Measurements from ENCODE around the gene MT1B.
"Not testable (repeated sequence)": the region's sequence is repeated elsewhere in the genome, so short reads cannot be mapped to it uniquely, and the experiment has no call there.

Gene MT1B

DNA sequence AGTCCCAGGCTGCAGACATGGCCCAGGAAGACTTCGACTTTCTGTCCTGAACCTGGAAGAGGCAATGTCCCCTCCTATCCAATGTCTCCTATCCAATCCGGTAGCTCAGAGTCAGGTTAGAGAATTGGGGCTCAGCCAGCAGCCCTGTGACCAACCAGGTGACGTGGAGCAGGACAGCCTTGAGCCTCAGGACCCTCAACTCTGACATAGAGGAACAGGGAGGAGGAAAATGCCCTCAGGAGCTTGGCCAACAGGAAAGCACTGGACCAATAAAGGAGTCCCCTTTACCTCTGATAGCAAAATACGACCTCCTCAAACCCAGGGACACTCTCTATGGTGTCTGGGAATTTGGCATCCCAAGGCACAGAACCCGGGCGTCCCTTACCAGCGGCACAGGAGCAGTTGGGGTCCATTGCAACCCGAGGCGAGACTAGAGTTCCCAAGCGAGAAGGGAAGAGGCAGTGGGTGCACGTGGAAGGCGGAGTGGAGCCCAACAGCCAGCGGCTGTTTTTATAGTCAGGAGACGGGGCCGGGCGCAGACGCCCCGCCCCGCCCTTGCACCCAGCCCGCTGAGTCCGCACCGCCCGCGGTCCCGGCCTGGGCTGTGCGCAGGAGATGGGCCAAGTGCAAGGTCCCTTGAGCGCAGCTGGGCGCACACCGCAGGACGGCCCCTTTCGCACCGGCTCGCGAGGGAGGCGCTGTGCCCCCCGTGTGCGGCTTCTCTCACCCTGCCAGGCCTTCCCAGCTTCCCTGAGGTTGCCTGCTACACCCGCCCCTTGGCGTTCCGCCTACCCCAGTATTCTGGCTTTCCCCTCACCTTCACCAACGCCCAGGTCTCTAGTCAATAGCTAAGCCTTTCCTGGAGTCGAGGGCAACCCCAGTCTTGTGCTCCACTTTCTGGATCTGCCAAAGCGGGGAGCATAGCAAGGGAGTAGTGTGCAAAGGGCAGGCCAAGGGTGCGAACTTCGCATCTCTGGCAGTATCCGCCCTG lies 16.2 kb downstream of the MT1B start, which contains the start of gene MT1G:
MT1G (minus strand) TSS at position 485 of the 991 bp plus-strand sequence; CDS start at position 413, 72 bp downstream.
- peak in 1 of 2 donors; percentile 29 for DNase-seq (ENCODE audit: low read depth in 2 of 2)

DNA sequence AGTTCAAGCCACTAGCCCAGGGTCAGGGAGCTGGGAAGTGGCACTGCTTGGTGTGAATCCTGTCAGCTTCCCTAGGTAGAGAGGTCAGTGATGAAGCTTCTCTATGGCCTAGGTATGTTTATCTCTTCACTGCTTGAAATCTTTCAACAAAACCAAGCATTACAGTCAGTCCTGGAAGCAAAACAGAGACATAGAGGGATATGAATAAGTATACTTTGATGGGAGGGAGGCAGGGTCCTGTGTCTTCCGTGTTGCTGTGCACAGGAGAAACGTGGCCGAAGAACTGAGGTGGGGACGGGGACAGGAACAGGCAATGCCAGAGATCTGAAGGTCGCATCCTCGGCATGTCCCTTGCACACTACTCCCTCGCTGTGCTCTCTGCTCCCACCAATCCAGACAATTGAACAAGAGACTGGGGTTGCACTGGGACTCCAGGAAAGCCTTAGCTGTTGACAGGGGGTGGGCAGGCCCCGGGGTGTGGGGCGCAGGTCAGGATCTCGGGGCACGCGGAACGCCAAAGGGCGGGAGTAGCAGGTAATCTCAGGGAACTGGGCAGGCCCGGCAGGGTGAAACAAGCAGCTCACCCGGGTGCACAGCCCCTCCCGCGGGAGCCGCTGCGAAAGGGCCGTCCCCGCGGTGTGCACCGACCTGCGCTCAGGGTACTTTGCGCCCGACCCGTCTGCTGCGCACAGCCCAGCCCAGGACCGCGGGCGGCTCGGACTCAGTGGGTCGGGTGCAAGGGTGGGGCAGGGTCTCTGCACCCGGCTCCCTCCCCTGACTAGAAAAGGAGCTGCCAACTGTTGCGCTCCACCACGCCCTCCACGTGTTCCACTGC lies 17.5 kb downstream of the MT1B start, which contains the start of gene MT1H:
MT1H (plus strand) TSS at position 810 of the 835 bp plus-strand sequence. CDS start 71 bp downstream, outside the sequence.
- no peak for DNase-seq (ENCODE audit: low read depth in 2 of 2)

DNA sequence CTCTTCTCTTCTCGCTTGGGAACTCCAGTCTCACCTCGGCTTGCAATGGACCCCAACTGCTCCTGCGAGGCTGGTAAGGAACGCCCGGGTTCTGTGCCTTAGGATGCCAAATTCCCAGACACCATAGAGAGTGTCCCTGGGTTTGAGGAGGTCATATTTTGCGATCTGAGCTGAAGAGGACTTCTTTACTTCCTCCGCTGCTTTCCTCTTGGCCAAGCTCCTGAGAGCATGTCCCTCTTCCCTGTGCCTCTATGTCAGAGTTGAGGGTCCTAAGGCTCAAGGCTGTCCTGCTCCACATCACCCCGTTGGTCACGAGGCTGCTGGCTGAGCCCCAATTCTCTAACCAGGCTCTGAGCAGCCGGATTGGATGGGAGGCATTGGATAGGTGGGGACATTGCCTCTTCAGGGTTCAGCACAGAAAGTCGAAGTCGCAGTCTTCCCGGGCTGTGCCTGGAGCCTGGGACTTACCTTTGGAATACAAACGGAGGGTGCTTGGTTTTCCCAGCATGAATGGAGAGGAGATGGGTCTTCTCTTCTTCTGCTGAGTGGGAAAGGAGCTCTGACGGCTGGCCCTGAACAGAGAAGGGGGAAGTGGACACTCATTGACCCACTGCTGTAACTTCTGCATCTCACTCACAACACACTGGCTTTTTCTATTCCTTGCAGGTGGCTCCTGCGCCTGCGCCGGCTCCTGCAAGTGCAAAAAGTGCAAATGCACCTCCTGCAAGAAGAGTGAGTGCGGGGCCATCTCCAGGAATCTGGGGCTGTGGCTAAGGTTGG lies 18.3 kb downstream of the MT1B start:
- no peak for DNase-seq (ENCODE audit: low read depth in 2 of 2)

DNA sequence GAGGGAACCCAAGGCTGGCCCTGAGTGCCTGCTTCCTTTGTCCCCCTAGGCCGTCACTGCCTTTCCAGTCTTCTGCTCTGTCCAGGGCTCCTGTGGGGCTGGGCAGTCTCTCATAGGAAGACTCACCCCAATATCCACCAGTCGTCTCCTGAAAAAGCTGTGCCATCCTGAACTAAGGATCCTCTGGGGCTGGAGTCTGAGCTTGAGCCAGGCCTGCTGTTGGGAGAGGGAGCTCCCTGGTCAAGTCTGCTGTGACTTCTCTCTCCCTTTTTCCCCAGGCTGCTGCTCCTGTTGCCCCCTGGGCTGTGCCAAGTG lies 18.9 kb downstream of the MT1B start:
- DNase-seq (ENCODE audit: low read depth in 2 of 2), result no peak

DNA sequence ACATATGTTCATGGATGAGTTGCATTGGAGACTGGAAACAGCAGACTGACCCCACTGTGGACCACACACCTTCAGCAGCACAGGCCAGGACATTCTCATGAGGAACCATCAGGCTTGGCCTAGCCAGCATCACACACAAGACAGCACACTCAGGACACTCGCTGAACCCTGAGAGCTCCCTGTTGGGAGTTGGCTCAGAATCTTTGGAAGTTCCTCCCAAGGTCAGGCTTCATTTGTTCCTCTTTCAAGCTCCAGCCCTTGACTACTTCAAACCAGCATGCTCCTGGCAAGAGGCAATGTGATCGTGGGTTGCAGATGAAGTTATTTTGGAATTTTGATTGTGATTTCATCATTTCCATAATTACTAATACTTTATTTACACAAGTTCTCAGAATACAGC lies 20.0 kb downstream of the MT1B start:
- not testable (repeated sequence) for DNase-seq (ENCODE audit: low read depth in 2 of 2)

DNA sequence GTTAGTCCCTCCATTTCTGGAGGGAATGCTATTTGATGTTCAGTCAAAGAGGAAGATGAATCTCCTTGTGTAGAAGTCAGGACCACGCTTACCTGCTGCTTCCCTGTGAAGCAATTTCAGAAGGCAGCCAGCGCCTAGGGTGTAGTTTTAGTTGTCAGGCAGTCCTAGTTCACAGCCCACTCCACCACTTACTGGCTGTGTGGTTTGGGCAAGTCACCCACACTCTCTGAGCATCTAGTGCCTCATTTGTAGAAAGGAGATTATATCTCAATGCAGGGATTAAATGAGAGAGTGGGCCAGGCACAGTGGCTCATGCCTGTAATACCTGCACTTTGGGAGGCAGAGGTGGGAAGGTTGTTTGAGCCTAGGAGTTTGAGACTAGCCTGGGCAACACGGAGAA lies 20.5 kb downstream of the MT1B start:
- DNase-seq (ENCODE audit: low read depth in 2 of 2), result not testable (repeated sequence)

DNA sequence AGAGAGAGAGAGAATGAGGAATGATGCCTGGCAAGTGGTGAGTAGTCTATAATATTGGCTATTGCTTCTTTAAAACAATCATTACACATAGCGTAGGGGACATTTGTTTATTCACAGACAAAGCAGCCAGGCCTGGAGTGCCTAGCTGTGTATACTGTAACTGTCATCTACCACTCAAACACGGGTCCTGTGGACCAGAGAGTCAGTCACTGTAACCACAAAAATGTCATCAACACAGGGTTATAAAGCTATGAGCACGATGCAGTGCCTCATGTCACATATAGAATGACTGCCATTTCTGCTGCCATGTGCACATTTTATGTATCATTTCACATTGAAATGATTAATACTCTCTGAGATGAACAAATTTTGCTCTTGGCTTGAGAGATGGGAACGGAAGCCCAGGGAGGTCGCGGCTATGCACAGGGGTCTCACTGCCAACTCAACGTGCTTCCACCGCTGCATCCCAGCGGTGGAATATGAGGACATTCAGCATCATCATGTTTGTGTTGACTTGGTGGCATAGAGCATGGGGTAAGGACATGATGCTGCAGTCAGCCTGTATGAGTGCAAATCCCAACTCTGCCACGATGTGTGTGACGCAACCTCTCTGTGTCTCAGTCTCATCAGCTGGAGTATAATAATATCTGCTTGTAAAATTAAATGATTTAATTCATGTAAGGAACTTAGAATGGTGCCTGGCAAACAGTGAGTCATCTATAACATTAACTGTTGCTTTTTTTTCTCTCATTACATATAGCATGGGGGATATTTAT lies 21.3 kb downstream of the MT1B start:
- DNase-seq (ENCODE audit: low read depth in 2 of 2), result no peak

DNA sequence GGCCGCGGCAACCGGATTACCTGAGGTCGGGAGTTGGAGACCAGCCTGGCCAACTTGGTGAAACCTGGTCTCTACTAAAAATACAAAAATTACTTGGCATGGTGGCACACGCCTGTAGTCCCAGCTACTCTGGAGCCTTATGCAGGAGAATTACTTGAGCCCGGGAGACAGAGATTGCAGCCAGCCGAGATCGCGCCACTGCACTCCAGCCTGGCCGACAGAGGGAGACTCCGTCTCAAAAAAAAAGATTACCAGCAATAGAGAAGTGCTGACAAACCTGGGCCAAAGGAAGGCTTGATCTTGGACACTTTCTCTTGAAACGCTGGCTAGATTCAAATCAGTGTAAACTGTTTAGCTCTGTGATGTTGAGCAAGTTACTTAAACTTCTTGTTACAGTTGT lies 22.2 kb downstream of the MT1B start:
- DNase-seq (ENCODE audit: low read depth in 2 of 2), result no peak

DNA sequence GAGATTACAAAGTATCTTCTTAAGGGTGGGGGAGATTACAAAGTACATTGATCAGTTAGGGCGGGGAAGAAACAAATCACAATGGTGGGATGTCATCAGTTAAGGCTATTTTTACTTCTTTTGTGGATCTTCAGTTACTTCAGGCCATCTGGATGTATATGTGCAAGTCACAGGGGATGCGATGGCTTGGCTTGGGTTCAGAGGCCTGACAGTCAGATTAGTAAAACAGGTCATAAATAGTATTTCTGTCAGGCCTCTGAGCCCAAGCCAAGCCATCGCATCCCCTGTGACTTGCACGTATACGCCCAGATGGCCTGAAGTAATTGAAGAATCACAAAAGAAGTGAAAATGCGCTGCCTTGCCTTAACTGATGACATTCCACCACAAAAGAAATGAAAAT lies 22.9 kb downstream of the MT1B start:
- not testable (repeated sequence) for DNase-seq (ENCODE audit: low read depth in 2 of 2)

DNA sequence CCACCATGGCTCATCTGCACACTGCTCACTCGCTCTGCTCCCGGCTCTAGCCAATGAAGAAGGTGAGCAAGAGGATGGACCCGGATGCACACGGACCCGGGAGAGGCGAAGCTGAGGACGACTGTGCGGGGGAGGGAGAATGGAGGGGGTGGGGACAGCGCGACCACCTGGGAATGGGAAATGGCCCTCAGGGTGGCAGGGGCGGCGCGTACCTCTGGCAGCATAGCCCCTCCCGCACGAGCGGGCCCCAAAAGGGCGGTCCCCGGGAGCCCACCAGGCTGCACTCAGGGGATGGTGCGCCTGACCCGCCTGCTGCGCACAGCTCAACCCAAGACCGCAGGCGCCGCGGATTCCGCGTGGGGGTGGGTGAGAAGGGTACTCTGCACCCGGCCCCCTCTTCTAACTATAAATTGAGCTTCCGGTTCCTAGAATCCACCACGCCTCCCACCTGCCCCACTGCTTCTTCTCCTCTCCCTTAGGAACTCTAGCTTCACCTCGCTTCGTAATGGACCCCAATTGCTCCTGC lies 24.1 kb downstream of the MT1B start:
- peak; percentile 41 to 44 for DNase-seq (ENCODE audit: low read depth in 2 of 2)

DNA sequence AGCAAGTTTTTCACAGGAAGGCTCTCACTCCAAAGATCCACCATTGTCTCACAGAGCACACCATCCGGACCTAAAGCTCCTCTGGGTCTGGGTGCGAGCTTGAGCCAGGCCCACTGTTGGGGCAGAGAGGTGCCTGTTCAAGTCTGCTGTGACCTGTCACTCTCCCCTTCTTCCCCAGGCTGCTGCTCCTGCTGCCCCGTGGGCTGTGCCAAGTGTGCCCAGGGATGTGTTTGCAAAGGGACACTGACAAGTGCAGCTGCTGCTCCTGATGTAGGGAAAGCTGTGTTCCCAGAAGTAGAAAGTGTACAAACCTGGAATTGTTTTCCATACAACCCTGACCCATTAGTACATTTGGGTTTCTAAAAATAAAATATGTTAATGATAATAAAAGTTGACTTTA lies 25.8 kb downstream of the MT1B start:
- DNase-seq (ENCODE audit: low read depth in 2 of 2), result no peak

DNA sequence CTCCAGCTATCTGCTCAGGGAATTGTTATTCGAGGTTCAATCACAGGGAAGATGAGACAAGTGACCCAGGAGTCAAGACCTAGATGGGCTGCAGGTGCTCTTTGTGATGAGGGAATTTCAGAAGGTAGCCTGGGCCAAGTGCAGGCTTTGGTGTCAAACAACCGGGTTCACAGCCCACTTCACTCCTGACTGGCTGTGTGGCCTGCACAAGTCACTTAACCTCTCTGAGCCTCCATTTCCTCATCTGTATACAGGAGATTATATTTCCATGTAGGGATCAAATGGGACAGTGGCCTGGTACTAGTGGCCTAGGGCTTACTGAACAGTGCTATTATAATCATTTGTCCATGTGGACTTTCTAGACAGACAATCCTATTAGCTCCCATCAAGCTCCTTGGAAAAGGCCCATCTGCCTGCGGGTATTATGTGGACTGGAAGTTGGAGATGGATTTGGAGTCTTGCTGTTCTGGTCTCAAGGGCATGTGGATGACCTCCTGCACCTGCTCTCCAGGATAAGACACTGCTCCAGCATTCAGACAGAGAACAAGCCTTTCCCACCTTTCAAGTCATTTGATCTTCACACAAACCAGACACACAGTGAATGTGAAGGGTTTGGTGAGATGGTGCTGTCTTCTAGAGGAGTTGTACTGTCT lies 27.5 kb downstream of the MT1B start:
- no peak for DNase-seq (ENCODE audit: low read depth in 2 of 2)

DNA sequence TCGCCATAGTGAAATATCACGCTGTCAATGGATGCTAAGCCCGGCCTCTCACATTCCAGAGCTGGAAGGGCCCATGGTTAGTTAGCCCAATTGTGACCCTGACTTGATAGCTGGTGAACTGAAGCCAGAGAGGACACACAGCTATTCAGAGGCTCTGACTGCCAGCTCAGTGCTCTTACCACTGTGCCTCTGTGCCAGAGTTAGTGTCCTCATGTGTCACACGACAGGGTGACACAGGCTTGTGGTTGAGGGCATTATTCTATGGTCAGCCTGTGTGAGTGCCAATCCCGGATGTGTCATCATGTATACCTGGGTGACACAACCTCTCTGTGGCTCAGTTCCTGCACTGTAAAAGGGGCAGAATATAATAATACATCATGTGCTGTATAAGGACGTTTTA lies 28.1 kb downstream of the MT1B start:
- DNase-seq (ENCODE audit: low read depth in 2 of 2), result no peak

DNA sequence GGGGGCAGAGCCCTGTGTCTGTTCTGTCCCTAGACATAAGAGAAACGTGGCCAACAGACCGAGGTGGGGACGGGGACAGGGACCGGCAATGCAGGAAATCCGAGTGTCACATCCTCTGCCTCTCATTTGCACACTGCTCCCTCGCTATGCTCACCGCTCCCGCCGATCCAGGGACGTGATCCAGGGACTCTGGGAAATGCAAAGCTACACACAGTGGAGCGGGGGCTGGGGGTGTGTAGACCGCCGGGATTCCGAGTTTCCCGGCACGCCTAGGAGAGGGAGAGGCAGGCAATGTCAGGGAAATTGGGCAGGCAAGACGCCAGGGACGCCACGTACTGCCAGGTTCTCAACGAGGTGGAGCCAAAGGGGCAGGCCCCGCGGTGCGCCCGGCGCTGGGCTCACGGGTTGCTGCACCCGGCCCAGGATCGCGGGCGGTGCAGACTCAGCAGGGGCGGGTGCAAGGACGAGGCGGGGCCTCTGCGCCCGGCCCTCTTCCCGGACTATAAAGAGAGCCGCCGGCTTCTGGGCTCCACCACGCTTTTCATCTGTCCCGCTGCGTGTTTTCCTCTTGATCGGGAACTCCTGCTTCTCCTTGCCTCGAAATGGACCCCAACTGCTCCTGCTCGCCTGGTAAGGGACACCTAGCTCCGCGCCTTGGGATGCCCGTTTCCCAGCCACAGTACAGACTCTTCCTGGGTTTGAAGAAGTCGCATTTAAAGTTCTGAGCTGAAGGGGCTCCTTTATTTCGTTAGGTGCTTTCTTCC lies 30.4 kb downstream of the MT1B start, which contains the start of gene MT1X:
MT1X (plus strand) TSS at position 532 of the 764 bp plus-strand sequence; CDS start at position 603, 71 bp downstream.
- DNase-seq (ENCODE audit: low read depth in 2 of 2), result peak; percentile 76 to 87

DNA sequence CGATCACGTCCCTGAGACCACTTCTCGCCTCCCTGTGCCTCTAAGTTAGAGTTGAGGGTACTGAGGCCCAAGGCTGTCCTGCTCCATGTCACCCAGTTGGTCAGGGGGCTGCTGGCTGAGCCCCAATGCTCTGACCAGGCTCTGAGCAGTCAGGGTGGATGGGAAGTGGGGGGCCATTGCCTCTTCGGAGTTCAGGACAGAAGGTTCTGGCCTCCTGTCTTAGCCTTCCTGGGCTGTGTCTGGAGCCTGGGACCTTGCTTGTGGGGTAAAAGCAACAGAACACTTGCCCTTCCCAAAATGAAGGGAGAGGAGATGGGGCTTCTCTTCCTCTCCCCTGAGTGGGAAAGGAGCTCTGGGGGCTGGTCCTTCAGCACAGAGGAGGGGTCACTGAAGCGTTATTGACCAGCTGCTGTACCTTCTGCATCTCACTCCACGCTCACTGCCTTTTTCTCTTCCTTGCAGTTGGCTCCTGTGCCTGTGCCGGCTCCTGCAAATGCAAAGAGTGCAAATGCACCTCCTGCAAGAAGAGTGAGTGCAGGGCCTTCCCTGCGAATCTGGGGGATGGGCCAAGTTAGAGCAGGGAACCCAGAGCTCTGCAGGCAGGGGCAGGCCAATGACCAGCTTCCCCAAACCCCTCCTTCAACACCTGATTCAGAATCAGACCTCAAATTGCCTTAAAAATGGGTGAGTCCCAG lies 31.2 kb downstream of the MT1B start:
- DNase-seq (ENCODE audit: low read depth in 2 of 2), result no peak

DNA sequence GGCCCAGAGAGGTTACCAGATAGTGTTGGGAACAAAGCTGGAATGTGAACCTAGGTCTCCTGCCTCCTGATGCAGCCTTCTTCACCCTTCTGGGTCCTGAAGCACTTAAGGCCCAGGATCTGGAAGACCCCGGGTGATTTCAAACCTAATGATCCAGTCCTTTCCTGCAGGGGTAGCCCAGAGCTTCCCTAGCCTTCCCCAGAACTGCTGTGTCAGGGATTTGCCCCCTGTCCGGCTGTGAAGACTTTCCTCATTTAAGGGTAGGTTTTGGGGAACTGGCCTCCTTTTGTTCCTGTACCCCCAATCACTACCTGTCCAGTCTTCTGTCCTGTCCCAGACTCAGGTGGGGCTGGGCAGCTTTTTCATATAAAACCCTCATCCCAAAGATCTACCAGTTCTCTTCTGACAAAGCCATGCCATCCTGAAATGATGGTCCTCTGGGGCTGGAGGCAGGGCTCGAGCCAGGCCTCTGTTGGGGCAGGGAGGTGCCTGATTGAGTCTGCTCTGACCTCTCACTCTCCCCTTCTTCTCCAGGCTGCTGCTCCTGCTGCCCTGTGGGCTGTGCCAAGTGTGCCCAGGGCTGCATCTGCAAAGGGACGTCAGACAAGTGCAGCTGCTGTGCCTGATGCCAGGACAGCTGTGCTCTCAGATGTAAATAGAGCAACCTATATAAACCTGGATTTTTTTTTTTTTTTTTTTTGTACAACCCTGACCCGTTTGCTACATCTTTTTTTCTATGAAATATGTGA lies 31.9 kb downstream of the MT1B start:
- DNase-seq (ENCODE audit: low read depth in 2 of 2), result no peak

DNA sequence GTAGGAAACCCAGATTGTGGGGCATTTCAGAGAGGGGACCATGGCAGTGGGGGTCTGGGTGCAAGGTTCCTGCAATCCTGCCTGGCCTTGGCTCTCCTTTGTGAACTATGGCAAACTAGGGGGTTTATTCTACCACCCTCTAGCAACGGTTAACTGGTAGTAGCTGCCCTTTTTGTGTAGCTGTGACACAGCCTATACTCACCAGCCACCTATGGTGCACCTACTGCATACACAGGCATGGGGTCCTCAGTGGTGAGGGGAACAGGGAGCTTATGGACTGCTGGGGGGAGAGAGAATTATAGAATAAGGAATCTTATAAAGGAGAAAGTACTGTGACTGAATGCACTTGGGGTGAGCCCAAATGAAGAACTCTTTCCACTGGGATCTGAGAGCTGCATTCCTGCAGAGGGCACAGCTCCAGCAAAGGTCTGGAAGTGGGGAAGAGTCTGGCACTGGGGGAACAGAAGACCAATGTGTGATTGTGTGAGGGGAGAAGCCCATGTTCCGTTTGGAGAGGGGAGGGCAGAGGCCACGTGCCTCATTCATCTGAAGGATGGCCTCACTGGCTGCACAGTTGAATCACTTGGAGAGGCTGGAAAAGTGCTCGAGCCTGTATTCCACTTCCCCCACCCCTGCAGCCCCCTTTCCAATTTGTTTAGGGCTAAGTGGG lies 32.7 kb downstream of the MT1B start:
- DNase-seq (ENCODE audit: low read depth in 2 of 2), result no peak

Measured in stimulated activated CD4-positive, alpha-beta T cell treated with anti-CD3 and anti-CD28 coated beads, Interleukin-1b, Interleukin-23, amount 100 ng/mL, for 4 hours (primary cell).